HG03280 (cell line): ENCODE results near the gene HAGH.

ENCODE experiments used
- ATAC-seq: cut with Tn5 transposase; IDR thresholded peaks from one replicate; pipeline ENCODE4 v1.9.1; 2021; ENCODE audit warnings: mild to moderate bottlenecking, moderate library complexity; ENCODE audit not compliant: unreplicated experiment

Gene HAGH

GRCh38 chr16:1765826-1766225 lies 60.8 kb downstream of the HAGH start:
- ATAC-seq, result no peak

GRCh38 chr16:1764971-1765370 lies 61.7 kb downstream of the HAGH start:
- ATAC-seq, result no peak

GRCh38 chr16:1763521-1764511 lies 62.8 kb downstream of the HAGH start:
- ATAC-seq, result no peak

GRCh38 chr16:1762879-1763520 lies 63.6 kb downstream of the HAGH start:
- ATAC-seq, result no peak

DNA sequence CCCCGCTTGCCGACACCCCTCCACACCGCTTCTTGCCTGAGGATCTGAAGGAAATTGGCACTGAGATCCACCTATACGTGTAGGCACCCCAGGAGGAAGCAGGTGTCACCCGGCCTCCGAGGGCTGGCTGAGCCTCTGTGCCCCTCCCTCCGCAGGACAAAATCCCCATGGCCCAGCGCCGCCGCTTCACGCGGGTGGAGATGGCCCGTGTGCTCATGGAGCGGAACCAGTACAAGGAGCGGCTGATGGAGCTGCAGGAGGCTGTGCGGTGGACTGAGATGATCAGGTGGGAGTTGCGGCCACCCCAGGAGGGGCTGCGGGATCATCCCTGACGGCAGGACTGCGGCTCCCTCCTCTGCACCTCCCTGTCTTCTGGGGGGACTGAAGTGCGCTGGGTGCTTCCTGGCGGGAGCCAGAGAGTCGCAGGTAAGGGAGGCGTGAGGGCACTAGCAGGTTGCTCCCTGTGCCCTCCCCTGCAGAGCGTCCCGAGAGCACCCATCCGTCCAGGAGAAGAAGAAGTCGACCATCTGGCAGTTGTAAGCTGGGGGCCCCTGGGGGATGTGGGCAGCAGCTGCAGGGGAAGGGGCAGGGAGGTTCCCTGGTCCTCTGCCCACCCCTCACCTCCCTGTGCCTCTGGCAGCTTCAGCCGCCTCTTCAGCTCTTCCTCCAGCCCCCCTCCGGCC lies 64.3 kb downstream of the HAGH start:
- ATAC-seq, result no peak

DNA sequence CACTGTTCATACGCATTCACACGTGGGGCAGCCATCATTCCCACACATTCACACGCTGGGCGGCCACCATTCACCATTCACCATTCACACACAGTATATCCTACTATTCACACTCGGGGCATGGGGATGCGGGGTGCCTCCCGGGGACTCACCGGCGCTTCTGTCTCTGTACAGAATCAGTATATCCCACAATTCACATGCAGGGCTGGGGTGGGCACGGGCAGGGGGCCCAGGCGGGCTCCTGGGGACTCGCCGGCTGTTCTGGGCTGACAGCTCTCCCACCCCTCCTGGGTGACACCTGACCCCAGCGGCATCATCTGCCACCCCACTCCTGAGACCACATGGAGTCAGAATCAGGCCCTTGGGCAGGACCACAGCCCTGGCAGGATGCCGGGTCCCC lies 64.9 kb downstream of the HAGH start:
- no peak for ATAC-seq

DNA sequence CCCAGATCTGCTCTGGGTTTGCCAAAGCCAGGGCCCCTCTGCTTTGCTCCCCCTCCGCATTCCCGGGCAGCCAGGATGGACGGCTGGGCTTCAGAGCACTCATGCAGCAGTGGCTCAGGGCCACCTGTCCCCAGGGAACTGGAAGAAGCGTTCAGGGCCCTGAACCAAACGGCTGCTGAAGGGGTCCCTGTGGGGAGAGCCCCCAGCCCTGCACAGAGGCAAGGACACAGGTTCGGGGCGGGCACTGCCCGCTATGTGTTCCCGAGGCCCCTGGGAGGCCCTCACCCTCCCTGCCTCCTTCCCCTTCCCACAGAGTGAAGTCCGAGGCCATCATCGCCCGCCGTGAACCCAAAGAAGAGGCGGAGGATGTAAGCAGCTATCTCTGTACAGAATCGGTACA lies 65.7 kb downstream of the HAGH start:
- no peak for ATAC-seq

DNA sequence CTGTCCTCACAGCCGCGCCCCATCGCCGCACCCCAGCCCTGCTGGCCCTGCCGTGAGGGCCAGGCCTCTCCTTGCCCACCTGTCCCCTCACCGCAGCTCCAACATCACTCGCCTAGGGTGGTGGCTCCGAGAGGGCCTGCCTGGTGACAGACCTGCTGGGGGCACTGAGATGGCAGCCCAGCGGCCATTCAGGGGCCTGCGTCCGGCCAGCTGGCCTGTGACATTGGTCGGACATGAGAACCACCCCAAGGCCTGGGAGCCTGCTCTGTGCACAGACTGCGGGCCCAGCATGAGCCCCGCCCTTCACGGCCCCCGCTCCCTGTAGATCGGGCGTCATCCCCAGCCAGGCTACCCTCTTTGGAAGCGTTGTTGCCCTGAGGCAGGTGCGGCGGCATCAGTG lies 67.1 kb downstream of the HAGH start:
- ATAC-seq, result no peak

GRCh38 chr16:1758923-1759322 lies 67.7 kb downstream of the HAGH start:
- ATAC-seq, result no peak

DNA sequence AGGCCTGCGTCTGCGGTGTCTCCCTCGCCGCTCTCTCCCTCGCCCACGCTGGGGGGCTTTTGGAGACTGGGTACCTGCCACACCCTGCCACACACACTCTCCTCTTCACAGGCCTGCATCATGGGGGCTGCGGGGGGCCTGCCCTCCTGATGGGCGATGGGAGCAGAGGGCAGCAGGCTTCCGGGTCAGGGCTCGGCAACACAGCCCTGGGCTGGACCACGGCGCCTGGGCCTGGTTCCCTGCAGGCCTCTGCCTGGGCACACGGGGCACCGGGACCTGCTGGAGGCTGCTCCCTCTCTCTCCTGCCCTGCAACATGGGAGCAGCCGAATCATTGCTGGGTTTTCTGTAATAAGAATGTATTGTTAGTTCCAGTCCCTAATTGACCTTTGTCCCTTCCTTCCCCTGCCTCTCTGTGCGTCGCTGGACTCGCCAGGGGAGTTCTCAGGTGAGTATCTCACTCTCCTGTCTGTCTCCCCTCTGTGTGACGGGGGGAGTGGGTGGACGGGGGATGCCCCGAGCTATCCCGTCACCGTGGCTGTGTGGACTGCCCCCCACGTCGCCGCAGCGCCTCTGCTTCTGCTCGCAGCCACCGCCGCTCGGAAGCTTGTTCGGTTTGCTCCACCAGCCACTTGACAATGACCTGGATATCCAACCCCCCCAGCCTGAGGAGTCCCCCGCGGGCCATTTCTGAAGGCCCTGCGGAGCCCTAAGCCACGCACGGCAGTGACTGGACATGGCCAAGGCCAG lies 68.7 kb downstream of the HAGH start:
- ATAC-seq, result no peak
